Skin epidermis (tissue), 12 donors: ENCODE results near the gene USP48.
"Not testable (repeated sequence)": the region's sequence is repeated elsewhere in the genome, so short reads cannot be mapped to it uniquely, and the experiment has no call there.

Experiments used
- H3K27ac ChIP-seq, 21 experiments: fragments of 200-600 bp; sonication (generic) in 11 of 21; one replicate each; pipeline ENCODE4 v1.5.0; 2020; ENCODE audit warnings: mild to moderate bottlenecking in 3 of 21, inconsistent platforms in 2 of 21, moderate library complexity in 2 of 21
- H3K4me3 ChIP-seq, 7 experiments: fragments of 200-600 bp; sonication (generic) in 2 of 7; one replicate each; pipeline ENCODE4 v1.5.0; 2020; ENCODE audit warnings: inconsistent platforms in 2 of 7, mild to moderate bottlenecking in 2 of 7, moderate library complexity in 1 of 7

The USP48 gene

DNA sequence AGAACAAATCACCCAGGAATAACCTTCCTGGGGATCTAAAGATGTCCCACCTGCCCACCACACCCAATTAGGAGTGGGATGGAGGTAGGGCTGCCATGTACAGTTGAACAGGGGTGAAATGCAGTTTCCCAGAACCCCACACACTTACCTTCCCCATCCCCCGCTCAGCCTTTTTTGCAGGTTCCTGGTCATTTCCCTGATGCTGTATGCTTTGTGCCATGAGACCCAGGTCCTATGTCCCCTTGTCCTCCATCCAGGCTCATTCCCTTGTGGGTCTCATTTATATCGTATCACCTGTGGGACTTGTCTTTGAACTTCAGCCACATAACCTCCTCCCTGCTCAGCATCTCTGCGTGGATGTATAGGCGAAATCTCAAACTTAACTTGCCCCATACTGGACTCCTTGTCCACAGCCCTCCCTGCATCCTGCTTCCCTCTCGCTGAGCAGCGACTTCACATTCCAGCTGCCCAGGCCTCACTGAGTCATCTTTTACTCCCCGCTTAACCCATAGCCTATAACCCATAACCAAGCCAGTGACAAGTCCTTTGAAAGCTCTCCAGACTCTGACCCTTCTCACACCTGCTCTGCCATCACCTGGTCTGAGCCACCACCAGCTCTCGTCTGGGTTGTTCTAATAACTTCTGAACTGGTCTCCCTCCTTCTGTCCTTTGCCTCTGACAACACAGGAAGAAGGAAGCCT, 33.8 kb upstream of the USP48 start:
- H3K27ac ChIP-seq, result peak overlapping the region in 1 of 21 experiments; percentile 54

DNA sequence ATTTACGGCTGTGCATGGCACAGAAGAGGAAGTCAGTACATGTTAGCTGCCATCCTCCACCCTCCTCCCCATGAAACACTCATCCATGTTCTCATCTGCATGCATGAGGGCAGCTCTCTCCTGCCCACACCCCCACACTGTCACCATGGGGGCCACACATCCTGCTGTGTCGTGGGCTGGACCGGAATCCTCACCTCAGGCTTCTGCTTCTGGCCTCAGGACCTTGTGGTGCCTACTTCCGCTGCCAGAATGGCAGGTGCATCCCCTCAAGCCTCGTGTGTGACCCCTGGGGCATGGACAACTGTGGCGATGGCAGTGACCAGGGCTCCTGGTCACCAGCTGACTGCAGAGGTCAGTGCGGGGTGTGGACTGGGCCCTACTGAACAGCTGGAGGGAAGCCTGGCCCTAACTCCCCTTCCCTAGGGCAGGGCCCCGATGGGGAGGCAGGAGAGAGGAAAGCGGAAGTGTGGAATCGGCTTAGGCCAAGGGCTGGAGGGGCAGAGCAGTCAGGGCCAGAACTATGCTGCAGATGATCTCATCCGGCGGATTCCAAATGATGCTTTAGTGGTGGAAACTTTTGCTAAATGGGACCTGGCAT, 32.9 kb upstream of the USP48 start:
- Histone ChIP-seq H3K27ac (peak overlapping the region in 1 of 21 experiments; percentile 54), H3K4me3 (no peak overlapping the region)

More for the DNA sequence above, 33.8 kb upstream of the USP48 start:
- H3K4me3 ChIP-seq, result no peak overlapping the region

DNA sequence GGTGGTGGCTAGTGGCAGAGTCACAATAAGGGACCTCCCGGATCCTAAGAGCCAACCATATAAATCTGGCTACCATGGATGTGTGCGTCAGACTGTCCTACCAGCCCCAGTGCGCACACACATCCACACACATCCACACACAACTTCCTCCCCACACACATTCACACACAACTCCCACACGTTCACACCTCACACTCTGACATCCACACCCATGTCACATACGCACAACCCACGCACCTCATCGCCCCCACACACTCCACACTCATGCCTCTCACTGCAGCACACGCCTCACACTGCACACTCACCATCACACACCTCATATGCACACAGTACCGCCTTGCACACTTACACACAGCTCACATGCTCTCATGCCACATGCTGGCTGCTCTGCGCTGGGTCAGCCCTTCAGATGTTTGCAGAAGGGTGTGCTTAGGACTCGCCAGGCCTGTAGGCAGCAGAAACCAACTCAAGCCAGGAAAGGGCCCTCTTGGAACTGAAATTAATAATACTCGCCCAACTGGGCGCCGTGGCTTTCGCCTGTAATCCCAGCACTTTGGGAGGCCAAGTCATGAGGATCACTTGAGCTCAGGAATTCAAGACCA, 32.1 kb upstream of the USP48 start:
- H3K4me3 ChIP-seq, result peak overlapping the region in 1 of 7 experiments; percentile 22
- peak overlapping the region in 1 of 21 experiments; percentile 54 for H3K27ac ChIP-seq

DNA sequence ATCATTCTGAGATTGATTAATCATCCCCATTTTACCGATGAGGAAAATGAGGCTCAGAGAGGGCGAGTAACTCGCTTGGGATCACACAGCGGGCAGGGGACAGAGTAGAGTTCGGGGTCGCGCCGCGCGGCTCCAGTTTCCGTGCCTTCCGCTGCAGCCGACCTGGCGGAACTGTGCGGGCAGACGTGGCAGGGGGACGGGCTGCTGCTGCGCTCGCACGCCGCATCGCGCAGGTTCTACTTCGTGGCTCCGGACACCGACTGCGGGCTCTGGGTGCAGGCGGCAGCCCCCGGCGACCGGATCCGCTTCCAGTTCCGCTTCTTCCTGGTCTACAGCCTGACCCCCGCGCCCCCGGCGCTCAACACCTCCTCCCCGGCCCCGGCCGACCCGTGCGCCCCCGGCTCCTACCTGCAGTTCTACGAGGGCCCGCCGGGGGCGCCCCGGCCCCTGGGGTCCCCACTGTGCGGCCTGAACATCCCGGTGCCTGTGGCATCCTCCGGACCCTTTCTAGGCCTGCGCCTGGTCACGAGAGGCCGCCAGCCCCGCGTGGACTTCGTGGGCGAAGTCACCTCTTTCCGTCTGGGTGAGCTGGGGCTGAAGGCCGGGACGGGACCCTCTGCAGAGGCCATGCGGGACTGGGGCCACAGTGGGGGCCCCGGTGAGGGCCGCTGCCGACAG, 31.4 kb upstream of the USP48 start:
- H3K4me3 ChIP-seq, result peak overlapping the region in 5 of 7 experiments; percentile 22 to 37 (median 28)
- peak overlapping the region in 1 of 21 experiments; percentile 21 for H3K27ac ChIP-seq

DNA sequence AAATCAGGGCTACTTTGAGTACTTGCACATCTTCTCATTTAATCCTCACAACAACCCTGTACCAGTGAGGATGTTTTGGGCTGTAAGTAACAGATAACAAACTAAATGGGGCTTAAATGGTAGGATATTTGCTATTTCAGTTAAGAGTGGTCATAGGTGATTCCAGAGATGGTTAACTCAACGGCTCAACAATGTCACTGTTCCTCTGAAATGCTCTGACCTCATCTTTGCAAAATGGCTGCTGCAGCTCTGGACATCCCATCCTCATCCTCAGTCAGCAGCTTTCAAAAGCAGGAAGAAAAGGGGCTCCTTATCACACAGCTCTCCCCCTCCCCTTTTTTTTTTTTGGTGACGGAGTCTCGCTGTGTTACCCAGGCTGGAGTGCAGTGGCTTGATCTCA, 30.6 kb upstream of the USP48 start:
- H3K4me3 ChIP-seq, result no peak overlapping the region

DNA sequence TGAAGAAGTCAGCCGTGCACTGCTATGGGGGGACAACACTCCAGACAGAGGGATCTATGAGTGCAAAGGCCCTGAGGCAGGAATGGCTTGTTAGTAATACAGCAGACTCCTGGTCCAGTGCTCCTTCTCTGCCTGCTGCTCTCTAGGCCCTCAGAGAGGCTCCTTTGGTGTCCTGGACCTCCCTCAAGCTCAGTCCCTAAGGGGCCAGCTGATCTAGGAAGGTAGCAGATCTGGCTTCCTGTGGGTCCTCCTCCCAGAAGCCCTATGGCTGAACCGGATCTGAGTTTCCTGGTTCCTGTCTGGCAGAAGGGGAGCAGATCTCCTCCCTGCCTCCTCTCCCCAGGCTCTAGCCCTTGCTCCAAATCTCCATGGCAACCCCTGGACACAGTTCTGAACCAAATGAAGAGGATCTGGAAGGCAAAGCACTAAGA, 28.9 kb upstream of the USP48 start, which contains the start of gene LDLRAD2:
LDLRAD2 (plus strand) TSS at position 391 of the 431 bp plus-strand sequence. CDS start 187 bp downstream, outside the sequence.
- no peak within 1 kb of the TSS for H3K27ac ChIP-seq

More for the DNA sequence above, 30.6 kb upstream of the USP48 start:
- H3K27ac ChIP-seq, result no peak overlapping the region

DNA sequence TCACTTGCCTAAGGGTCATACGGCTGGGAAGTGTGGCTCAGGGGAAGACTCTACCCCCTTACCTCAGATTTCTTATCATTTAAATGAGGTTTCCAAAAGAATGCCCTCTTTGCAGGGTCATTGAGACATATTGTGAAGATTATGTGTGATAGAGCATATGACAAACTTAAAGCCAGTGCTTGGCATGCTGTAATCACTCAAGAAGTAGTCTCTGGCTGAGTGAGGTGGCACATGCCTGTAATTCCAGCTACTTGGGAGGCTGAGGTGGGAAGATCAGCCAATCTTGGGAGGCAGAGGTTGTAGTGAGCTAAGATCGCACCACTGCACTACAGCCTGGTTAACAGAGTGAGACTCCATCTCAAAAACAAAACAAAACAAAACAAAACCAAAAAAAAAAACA, 21.6 kb upstream of the USP48 start:
- no peak overlapping the region for H3K27ac ChIP-seq
- no peak overlapping the region for H3K4me3 ChIP-seq

More for the DNA sequence above, 28.9 kb upstream of the USP48 start, which contains the start of gene LDLRAD2:
- no peak within 1 kb of the TSS for H3K4me3 ChIP-seq

DNA sequence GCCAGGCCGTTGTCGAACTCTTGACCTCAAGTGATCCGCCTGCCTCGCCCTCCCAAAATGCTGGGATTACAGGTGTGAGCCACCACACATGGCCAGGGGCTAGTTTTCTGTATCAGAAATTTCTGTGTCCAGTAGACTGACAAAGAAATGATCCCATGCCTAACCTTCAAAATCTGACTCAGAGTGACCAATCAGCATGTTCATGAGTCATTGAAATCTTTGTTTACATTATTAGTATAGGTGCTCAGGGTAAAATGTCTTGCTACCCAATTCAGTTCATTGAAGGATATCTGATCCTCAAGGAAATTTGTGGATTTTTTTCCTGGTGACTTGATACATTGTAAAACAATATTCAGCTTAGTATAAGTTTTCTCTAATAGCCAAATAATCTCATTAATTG, 18.2 kb upstream of the USP48 start:
- no peak overlapping the region for H3K4me3 ChIP-seq
- no peak overlapping the region for H3K27ac ChIP-seq

DNA sequence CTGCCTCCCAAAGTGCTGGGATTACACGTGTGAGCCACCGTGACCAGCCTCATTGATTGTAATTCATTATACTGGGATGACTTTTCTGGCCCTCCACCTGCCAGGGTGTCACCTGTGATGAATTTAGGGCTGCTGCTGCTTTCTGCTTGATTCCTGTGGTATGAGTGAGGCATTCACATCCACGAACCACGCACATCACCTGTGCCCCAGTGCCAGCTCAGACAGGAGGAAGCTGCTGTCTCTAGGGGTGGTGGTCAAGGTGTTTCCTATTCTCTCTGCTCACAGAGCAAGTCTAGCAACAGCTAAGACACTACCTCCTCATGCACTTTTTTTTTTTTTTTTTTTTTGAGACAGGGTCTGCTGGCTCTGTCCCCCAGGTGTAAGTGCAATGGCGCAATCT, 16.8 kb upstream of the USP48 start:
- no peak overlapping the region for H3K27ac ChIP-seq
- no peak overlapping the region for H3K4me3 ChIP-seq

DNA sequence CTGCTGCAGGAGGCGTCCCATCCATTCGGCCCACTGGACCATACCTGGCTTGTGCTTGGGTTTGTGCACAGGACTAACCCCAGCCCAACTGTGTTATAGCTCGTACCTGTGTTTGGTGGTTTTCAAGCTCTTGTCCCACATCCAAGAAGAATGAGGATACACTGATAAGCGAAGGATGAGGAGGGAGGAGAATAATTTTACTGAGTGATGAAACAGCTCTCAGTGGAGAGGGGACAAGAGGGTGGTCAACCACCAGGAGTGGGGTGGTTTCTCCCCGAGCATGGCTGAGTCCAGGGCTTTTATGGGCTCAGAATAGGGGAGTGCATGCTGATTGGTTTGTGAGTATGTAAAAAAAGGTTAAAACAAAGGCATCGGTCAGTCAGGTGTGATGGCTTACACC, 12.1 kb upstream of the USP48 start:
- Histone ChIP-seq H3K4me3 (no peak overlapping the region), H3K27ac (no peak overlapping the region)

DNA sequence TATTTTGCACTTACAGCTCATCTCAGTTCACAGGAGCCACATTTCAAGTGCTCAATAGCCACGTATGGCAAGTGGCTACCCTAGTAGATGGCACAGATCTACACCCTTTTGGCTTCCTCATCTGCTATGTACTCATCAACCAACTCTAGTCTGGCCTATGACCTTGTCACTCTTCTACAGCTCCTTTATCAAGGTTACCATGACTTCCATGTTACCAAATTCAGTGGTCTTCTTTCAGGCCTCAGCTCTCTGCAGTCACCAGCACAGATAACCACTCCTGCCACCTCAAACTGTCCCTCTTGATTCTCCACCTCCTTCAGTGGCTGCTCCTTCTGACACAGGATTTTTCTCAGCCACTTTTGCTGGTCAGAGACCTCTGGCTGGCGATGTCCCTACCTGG, 11.7 kb upstream of the USP48 start:
- Histone ChIP-seq H3K4me3 (no peak overlapping the region), H3K27ac (no peak overlapping the region)

DNA sequence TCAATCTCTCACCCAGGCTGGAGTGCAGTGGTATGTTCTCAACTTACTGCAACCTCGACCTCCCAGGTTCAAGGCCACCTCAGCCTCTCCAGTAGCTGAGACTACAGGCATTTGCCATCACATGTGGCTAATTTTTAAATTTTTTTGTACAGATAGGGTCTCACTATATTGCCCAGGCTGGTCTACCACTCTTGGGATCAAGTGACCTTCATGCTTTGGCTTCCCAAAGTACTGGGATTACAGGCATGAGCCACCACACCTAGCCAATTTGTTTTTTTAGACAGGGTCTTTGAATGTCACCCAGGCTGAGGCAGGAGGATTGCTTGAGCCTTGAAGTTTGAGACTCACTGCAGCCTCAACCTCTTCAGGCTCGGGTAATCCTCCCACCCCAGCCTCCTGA, 10.2 kb upstream of the USP48 start:
- no peak overlapping the region for H3K27ac ChIP-seq
- no peak overlapping the region for H3K4me3 ChIP-seq

DNA sequence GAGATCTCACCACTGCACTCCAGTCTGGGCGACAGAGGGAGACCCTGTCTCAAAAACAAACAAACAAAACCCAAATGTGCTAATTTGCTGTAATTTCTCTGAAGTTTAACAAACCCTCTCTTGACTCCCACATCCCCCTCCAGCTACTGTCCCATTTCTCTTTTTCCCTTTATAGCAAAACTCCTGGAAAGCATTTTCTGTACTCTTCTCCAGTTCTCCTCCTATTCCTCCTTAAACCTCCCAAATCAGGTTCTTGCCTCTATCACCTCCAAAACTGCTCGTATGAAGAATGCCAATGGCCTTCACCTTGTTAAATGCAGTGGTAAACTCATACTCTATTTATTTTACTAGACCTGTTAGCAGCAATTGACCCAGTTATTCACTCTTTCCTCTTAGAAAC, 3.7 kb upstream of the USP48 start:
- no peak overlapping the region for H3K27ac ChIP-seq
- H3K4me3 ChIP-seq, result no peak overlapping the region

DNA sequence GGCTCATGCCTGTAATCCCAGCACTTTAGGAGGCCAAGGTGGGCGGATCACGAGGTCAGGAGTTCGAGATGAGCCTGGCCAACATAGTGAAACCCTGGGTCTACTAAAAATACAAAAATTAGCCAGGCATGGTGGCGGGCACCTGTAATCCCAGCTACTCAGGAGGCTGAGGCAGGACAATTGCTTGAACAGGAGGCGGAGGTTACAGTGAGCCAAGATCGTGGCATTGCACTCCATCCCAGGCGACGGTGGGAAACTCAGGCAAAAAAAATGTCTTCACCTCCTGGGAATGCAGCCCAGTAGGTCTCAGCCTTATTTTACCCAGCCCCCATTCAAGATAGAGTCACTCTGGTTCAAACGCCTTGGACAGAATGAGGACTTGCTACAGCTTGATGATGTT, 2.8 kb upstream of the USP48 start:
- H3K27ac ChIP-seq, H3K4me3 ChIP-seq: not testable (repeated sequence)

DNA sequence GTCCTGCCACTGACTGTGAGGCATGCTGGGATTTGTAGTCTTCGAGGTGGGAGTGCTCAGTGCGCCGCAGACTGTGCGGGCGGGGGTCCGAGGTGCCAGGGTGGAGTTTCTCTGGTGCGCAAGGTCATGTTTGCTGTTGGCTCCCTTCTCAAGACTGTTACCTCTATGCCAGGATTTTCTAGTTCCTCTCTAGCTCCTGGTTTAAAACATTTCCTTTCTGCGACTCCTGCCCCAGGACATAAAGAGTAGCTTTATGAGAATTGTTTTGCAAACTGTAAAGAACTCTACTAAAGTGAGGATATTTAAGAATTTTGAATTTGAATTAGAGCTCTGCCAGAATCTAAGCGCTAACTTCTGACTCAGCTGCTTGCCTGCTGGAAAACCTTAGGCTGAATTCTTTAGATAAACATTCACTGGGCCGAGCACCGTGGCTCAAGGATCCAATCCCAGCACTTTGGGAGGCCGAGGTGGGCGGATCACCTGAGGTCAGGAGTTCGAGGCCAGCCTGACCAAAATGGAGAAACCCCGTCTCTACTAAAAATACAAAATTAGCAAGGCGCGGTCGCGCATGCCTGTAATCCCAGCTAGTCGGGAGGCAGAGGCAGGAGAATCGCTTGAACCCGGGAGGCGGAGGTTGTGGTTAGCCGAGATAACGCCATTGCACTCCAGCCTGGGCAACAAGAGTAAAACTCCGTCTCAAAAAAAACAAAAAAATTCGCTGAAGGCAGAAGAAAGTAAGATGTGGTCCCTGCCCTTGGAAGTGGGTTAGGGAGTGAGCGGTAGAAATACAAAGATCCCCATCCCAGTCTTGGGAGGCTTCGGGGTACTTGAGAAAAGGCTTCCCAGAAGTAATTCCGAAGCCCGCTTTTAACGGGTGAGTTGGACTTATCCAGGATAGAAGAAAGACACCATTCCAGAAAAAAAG, 992 bp upstream of the USP48 start:
- peak overlapping the region in 20 of 21 experiments; percentile 95 to 100 (median 99) for H3K27ac ChIP-seq
- H3K4me3 ChIP-seq, result peak overlapping the region; percentile 56 to 100 (median 90)

DNA sequence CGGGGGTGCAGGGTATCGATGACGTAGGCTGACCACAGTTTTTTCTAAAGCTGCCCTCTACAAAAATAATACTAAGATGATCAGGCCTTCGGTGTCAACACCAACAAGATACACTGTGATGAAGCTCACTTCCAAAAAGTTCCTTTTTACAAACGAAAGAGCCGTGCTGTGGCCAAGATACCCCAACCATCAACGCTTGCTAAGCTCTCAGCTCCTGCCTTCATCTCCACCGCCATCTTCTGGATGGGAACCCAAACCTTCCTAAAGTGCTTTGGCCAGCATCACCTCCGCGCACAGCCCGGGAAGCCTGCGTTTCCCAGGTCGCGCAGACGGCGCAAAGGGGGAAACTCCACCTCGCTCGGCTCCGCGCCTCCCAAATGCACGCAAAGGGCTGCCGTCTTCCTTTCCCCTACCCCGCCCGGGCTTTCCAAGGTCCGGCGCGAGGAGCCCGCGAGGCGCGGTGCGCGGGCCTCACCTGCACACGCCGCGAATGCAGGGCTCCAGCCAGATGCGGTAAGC, 541 bp downstream of the USP48 start:
- H3K4me3 ChIP-seq, result peak overlapping the region; percentile 56 to 100 (median 90)
- H3K27ac ChIP-seq, result peak overlapping the region; percentile 0 to 100 (median 99)

DNA sequence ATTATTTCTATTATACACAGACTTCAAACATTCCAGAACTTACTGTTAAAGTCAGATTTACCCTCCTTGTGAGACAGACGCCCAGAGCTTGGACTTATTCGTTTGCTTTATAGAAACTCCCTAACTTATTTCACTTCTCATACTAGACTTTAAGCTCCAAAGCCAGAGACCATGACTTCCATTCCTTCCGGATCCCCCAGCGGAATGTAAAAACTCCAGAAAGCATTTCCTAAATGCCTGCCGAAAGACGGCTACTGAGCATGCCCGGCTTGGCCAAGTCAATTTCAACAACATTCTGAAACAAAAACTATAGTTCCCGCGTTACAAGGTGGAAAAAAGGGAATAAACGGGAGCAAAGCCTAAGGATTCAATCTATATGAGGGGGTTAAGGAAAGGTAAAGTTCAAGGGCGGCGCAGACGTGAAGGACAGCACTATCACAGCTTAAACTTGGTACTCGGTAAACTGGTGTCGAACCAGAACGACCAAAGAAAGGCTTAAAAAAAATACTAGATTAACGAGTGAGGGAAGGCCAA, 1.1 kb downstream of the USP48 start:
- Histone ChIP-seq H3K27ac (peak overlapping the region in 20 of 21 experiments; percentile 95 to 100 (median 99)), H3K4me3 (peak overlapping the region; percentile 56 to 100 (median 90))

DNA sequence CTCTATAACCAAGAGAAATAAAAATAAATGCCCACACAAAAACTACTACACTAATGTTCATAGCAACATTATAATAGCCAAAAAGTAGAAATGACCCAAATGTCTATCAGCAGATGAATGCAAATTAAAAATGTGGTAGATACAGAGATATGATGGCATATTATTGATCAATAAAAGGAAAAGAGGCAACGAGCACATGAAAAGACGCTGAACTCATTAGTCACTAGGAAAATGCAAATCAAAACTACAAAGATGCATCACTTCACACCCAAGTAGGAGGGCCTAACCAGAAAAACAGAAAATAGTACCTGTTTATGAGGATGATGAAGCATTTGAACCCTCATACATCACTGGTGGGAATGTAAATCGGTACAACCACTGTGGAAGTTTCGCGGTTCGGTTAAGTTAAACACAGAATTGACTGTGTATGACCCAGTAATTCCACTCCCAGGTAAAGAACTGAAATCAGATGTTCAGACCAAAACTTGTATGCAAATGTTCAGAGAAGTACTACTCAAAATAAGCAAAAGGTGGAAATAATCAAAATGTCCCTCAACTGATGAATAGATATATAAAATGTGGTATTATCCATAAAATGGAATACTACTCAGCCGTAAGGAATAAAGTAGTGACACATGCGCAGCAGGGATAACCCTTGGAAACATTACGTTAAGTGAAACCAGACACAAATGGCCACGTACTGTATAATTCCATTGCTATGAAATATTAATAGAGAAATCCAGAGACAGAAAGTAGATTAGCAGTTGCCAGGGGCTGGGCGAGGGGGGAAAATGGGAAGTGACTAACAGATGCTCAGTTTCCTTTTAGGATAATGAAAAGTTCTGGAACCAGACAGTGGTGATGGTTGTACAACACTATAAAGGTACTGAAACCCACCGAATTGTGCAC, 3.1 kb downstream of the USP48 start:
- H3K27ac ChIP-seq, result peak overlapping the region in 4 of 21 experiments; percentile 12 to 22 (median 16)

More for the DNA sequence above, 3.1 kb downstream of the USP48 start:
- no peak overlapping the region for H3K4me3 ChIP-seq
